ENCODE data around the gene POLR2M. TPM values are rescaled to one million over a fixed set of nuclear protein-coding genes. Genes with fewer than 3 reads are reported as not detected.

POLR2M gene
- total and polyA plus RNA-seq, 3 donors from 2014 or later = 33.3 to 97.7 (median 87.2) TPM

DNA sequence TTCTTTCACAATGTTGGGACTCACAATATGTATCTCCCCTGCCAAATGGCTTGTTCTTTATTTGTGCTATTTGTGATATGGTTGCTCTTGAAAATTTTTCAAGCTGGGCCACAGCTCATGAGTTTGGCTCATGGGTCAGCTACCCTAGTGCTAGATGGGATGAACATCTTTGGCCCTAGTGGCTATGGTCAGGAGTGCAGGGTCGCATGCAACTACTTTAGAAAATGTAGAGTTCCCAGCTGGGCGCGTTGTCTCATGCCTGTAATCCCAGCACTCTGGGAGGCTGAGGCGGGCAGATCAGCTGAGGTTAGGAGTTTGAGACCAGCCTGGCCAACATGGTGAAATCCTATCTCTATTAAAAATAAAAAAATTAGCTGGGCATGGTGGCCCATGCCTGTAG is 55.8 kb downstream of the POLR2M start:
- Histone ChIP-seq H3K9me3 (no peaks in the 10 kb centered on the region), H3K4me3 (no peak overlapping the region), H3K36me3 (ENCODE audit: low read depth, missing control alignments) (no peaks in the 10 kb centered on the region), H3K4me1 (no peaks in the 10 kb centered on the region), H3K27ac (no peak overlapping the region), H3K27me3 (no peaks in the 10 kb centered on the region)
- 92 to 93% methylated on average over 4 of the region's 4 CpGs for WGBS, 2 donors
- intact Hi-C loops (cut with DNase I; ENCODE audit: low total_unique reads) = no loop called here
- no peak for DNase-seq
- no peak for TF ChIP-seq POLR2A (IDR thresholded peaks at IDR 0.05)
- TF ChIP-seq, protein P1, sequence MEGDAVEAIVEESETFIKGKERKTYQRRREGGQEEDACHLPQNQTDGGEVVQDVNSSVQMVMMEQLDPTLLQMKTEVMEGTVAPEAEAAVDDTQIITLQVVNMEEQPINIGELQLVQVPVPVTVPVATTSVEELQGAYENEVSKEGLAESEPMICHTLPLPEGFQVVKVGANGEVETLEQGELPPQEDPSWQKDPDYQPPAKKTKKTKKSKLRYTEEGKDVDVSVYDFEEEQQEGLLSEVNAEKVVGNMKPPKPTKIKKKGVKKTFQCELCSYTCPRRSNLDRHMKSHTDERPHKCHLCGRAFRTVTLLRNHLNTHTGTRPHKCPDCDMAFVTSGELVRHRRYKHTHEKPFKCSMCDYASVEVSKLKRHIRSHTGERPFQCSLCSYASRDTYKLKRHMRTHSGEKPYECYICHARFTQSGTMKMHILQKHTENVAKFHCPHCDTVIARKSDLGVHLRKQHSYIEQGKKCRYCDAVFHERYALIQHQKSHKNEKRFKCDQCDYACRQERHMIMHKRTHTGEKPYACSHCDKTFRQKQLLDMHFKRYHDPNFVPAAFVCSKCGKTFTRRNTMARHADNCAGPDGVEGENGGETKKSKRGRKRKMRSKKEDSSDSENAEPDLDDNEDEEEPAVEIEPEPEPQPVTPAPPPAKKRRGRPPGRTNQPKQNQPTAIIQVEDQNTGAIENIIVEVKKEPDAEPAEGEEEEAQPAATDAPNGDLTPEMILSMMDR (IDR thresholded peaks at IDR 0.05) = peak in 1 of 3 experiments; percentile 1

DNA sequence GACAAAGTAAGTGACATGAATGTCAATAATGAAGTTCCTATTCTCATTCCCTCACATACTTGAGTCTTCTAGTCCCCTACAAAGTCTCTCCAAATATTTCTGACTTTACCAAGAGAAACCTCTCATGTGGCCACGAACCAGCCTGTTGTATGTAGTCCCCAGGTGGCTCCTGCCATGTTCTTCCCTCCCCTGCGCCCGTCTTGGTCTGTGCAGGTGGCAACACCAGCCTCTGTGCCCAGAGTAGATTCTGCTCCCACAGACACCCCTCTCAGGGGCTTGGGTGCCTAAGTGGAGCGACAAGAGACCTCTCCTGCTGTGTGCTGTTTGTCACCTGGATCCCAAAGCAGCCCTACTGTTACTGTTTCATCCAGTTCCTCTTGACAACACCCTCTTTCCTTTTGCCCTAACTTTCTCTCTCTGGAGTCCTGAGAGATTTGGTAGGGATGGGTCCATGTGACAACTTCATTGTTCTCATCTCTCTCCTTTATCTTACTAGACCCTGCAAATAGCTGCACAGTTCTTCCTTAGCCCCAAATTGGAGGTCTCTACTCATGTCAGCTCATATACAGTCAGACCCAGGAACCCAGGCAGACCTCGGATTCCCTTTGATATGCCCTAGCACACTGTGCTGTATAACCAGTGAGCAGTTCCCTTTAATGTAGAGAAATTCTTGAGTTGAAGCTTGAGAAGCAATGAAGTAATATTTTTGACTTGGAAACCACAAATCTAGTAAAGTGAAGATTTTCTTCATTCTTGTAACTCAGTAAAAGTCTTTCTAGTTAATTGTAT is 56.9 kb downstream of the POLR2M start:
- Histone ChIP-seq H3K4me1 (no peaks in the 10 kb centered on the region), H3K4me3 (no peak overlapping the region), H3K9me3 (no peaks in the 10 kb centered on the region), H3K27me3 (no peaks in the 10 kb centered on the region), H3K36me3 (ENCODE audit: low read depth, missing control alignments) (no peaks in the 10 kb centered on the region), H3K27ac (no peak overlapping the region)
- no peak for TF ChIP-seq POLR2A (IDR thresholded peaks at IDR 0.05)
- TF ChIP-seq, protein P1 (IDR thresholded peaks at IDR 0.05) = no peak
- no peak for DNase-seq
- 94% methylated on average over 5 of the region's 5 CpGs for WGBS, 2 donors
- intact Hi-C loops (cut with DNase I; ENCODE audit: low total_unique reads) = no loop called here

Other genes starting within 250 kb of the POLR2M start
- 1 to 10 TPM; 3.3 to 6.8 TPM for gene MYZAP, start 114.8 kb upstream of the POLR2M start, total RNA-seq
- 5.6 TPM for gene MYZAP, start 114.8 kb upstream of the POLR2M start, polyA plus RNA-seq (ENCODE audit: insufficient read depth, low read depth, low replicate concordance)